AG09319 (cell line): ENCODE results near the gene CRYZL1.
A peak's percentile ranks its signal among the peaks of the same experiment; 100 is the strongest.

Source experiments
- DNase-seq: peaks from one replicate; pipeline ENCODE4 v3.0.0-alpha.2; 2010; ENCODE audit warnings: low read depth; ENCODE audit errors: extremely low read depth
- TF ChIP-seq, protein P1 (sequence below): IDR thresholded peaks from 2 replicates; pipeline ENCODE4 v1.5.1; 2011; ENCODE audit warnings: low read depth, mild to moderate bottlenecking, inconsistent platforms, low read length, moderate library complexity

The CRYZL1 gene

DNA sequence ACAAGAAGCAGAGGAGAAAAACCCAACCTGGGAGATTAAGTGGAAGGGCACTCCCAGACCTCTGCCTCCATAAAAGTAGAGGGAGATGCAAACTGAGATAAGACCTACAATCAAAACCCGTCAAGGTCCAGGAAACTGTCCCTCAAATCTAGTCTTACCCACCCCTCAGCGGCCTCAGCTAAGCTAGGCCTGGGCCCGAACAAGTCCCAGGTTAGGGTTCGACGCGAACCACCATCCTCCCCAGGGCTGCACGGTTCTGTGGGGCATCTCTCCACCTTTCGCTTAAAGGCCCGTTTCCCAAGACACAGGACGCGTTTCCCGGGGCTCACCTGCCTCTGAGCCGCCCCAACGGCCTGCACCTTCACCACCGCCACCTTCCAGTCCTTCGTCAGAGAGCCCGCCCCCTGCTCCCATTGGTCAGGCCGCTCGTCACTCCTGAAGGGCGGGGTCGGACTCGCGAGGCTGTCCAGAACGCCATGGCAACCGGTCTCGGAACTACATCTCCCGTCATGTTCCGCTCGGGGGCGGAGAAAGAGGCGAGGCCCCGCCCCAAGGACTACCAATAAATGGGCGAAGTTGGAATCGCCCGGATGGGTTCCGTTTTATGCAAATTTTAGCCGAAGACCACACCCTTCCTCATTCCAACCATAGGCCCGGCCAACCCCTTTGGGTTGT is at the start of gene CRYZL1:
Gene CRYZL1, minus strand, starts transcription at position 390 of the 675 bp plus-strand sequence. CDS start 10,190 bp downstream, outside the sequence.
- DNase-seq: peak; percentile 98
- TF ChIP-seq, protein P1, sequence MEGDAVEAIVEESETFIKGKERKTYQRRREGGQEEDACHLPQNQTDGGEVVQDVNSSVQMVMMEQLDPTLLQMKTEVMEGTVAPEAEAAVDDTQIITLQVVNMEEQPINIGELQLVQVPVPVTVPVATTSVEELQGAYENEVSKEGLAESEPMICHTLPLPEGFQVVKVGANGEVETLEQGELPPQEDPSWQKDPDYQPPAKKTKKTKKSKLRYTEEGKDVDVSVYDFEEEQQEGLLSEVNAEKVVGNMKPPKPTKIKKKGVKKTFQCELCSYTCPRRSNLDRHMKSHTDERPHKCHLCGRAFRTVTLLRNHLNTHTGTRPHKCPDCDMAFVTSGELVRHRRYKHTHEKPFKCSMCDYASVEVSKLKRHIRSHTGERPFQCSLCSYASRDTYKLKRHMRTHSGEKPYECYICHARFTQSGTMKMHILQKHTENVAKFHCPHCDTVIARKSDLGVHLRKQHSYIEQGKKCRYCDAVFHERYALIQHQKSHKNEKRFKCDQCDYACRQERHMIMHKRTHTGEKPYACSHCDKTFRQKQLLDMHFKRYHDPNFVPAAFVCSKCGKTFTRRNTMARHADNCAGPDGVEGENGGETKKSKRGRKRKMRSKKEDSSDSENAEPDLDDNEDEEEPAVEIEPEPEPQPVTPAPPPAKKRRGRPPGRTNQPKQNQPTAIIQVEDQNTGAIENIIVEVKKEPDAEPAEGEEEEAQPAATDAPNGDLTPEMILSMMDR: no peak

DNA sequence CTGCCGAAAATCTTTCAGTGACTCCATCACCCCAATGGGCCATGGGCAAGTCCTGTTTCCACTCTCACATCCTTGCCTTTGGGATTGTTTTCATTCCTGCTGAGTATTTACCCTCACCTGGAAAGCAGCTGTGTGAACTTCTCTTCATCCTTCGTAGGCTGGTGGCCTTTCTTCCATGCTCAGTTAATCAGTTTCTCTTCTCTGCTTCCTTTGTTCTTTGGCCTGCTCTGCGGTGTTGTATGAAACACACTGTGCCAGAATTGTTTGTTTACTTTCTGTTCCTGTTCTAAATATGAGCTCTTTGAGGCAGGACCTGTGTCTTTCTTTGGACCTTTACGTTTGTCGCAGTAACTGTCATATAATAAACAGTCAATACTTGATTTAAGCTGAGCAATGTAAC is 49.3 kb upstream of the CRYZL1 start:
- TF ChIP-seq, protein P1: no peak

DNA sequence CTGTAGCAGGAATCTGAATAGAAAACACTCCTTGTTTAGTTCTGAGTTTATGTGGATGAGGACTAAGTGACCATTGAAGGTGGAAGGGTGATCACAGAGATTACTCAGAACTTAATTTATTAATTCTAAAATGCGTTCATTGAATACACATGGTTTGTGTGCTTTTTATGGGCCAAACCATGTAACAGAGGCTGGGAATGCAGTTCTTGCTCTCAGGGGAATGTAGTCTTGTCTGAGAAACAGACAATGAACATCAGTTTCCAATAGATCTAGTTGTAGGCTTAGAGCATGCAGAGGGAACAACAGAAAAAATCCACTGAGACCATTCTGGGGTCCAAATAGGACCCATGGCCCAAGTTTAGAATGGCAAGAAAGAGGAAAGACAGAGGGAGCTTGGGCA is 46.8 kb upstream of the CRYZL1 start:
- TF ChIP-seq, protein P1: no peak
- DNase-seq: no peak

More for the DNA sequence above, 49.3 kb upstream of the CRYZL1 start:
- DNase-seq: no peak

GRCh38 chr21:33687634-33688033 is 46.1 kb upstream of the CRYZL1 start:
- DNase-seq: no peak
- TF ChIP-seq, protein P1: no peak

- no peak for DNase-seq
- TF ChIP-seq, protein P1: no peak
These were observed 44.8 kb upstream of the CRYZL1 start for GRCh38 chr21:33686386-33686785.

GRCh38 chr21:33685613-33686197 is 44.2 kb upstream of the CRYZL1 start:
- TF ChIP-seq, protein P1: no peak
- DNase-seq: peak; percentile 25

DNA sequence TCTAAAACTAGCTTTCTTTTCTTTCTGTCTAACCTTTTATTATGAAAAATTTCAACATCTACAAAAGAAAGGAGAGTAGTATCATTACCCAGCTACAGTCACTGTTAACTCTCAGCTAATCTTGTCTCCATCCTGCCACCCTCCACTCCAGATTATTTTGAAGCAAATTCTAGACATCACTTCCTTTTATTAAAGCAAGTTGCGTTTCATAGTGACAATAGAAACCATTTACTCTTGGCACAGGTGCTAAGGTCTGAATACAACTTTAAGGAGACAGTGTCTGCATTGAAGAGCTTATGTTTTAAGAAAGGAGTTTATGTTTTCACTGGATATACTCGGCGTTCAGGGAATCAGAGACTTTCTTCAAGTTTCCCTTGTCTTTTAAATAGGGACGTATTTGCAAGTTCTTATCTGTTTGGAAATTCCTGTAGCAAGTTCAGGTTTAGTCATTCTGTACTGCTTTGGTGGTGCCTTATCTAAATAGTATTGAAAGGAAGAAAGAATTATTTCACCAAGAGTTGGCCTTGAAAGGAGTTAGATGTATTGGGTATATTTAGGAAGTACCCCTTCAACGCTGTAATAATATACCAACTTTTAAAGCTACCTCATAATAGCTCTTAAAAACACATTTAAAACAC is 43.5 kb upstream of the CRYZL1 start:
- no peak for DNase-seq
- TF ChIP-seq, protein P1: no peak
